Ureter (tissue), 1 donor: ENCODE data around the gene FBXO7. TPM values are rescaled to one million over a fixed set of nuclear protein-coding genes. Genes with fewer than 3 reads are reported as not detected.

Source experiments
- total RNA-seq: library from RNA; stranded (reverse); gene quantifications from one replicate; pipeline ENCODE4 v1.2.4, GENCODE V29; 2023
- donor health status: DM: yes; HTN: yes; CAD: no.

Gene FBXO7
- total RNA-seq, 1 donor from 2014 or later = 85.0 TPM

Other genes with a start within 250 kb of the FBXO7 start
- gene SLC5A4, start 219.5 kb upstream of the FBXO7 start, total RNA-seq = 2.1 TPM
- not detected for gene RFPL3, start 116.9 kb upstream of the FBXO7 start, total RNA-seq
- 71.9 TPM for gene RTCB, start 62.6 kb upstream of the FBXO7 start, total RNA-seq
- not detected for gene BPIFC, start 10.4 kb upstream of the FBXO7 start, total RNA-seq